HG02970 (cell line): ENCODE measurements around the gene SOX13.

Experiments used
- ATAC-seq: cut with Tn5 transposase; IDR thresholded peaks from one replicate; pipeline ENCODE4 v1.9.1; 2021; ENCODE audit warnings: mild to moderate bottlenecking, moderate library complexity, moderate number of reproducible peaks; ENCODE audit not compliant: unreplicated experiment, low FRiP score

The SOX13 gene

DNA sequence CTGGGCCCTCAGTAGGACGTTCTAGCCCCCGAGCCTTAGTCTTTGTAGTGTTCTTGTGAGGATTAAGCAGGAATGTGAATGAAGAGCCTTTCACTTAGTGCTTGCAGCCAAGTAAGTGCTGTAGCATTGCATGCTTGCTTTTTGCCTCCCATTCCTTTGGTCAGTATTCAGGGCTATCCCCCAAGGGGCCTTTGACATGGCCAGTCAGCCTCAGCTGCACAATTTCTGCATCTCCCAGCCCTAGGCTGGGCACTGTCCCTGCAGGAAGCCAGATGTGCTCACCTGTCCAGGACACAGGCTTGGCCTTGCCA, 30.5 kb downstream of the SOX13 start:
- no peak for ATAC-seq

GRCh38 chr1:204104331-204105130, 31.6 kb downstream of the SOX13 start:
- no peak for ATAC-seq

GRCh38 chr1:204105131-204105515, 32.2 kb downstream of the SOX13 start:
- no peak for ATAC-seq

DNA sequence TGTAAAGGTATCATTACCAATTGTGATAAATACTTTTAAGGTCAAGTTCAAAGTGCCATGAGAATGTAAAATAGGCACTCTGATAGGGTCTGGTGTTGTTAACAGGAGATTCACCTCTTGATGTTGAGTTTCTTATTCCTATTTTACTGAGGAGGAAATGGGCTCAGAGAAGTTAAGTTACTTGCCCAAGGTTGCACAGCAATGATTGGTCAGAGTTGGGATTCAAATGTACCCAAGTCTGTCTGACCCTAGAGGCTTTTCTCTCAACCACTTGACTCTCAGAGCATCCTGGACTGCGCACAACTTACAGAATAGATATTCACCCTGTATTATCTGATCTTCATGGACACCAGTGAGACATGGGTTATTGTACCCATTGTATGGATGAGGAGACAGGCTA, 33.9 kb downstream of the SOX13 start:
- no peak for ATAC-seq

- no peak for ATAC-seq
Measured at GRCh38 chr1:204107892-204108291, 35.0 kb downstream of the SOX13 start.

GRCh38 chr1:204108312-204109141, 35.6 kb downstream of the SOX13 start:
- ATAC-seq = no peak

GRCh38 chr1:204110894-204111633, 38.1 kb downstream of the SOX13 start:
- no peak for ATAC-seq

GRCh38 chr1:204112876-204113730, 40.2 kb downstream of the SOX13 start:
- ATAC-seq = no peak

- ATAC-seq = no peak
Measured at GRCh38 chr1:204113896-204114295, 41.0 kb downstream of the SOX13 start.

DNA sequence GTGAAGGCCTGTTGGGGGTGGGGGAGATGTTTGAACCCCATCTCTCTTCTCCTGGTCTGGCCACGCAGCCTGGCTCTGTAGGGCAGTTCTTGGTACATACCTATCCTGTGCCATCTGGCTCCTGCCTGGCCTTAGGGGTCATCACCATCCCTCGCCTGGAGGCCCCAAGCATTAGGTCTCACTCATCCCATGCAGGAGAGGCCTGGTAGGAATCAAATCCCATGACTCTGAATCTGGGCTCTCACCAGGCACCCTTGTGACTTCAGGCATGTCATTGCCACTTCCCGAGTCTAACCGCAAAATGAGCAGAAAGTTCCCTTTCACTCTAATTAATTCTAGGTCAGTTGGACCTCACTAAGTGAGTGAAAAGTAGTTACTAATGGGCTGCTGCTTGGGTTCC, 41.7 kb downstream of the SOX13 start:
- ATAC-seq = no peak

- ATAC-seq = no peak
Measured at GRCh38 chr1:204115116-204115515, 42.2 kb downstream of the SOX13 start.

GRCh38 chr1:204116539-204116938, 43.6 kb downstream of the SOX13 start:
- no peak for ATAC-seq

DNA sequence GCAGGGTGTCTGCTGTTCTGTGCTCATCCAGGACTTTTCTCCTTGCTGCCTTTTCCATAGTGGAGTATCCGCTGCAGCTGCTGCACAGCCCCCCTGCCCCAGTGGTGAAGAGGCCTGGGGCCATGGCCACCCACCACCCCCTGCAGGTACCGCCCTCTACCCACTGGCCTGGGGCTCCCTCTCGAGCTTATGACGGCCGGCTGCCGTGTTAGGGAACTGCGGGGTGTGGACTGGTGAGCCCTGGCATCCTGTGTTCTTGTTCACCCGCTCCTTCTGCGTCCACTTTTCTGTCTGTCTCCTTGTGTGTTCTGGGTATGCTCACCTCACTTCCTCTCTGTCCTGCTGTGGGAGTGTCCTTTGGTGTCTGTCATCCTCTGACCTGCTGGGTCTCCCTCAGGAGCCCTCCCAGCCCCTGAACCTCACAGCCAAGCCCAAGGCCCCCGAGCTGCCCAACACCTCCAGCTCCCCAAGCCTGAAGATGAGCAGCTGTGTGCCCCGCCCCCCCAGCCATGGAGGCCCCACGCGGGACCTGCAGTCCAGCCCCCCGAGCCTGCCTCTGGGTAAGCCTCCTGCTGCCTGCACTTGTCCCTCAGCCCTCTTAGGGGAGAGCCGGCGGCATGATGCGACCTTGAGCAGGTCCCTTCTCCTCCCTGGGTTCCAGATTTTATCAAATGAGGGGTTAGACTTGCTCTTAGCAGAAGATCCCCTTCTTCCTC, 49.1 kb downstream of the SOX13 start:
- no peak for ATAC-seq

DNA sequence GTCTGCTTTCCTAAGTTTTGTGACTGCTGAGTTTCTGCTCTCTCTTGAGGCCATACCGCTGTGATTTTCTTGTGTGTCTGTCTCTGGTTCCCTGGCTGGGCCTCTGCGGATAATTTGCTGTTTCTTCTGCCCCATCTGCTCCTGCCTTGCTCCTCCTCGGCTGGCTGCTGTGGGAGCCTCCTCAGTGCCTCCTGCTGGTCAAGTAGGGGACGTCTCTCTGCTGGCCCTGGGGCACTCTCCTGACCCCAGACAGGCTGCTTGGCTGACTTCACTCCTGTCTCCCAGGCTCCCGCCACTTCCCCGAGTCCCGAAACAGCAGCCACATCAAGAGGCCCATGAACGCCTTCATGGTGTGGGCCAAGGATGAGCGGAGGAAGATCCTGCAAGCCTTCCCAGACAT, 50.5 kb downstream of the SOX13 start:
- no peak for ATAC-seq

DNA sequence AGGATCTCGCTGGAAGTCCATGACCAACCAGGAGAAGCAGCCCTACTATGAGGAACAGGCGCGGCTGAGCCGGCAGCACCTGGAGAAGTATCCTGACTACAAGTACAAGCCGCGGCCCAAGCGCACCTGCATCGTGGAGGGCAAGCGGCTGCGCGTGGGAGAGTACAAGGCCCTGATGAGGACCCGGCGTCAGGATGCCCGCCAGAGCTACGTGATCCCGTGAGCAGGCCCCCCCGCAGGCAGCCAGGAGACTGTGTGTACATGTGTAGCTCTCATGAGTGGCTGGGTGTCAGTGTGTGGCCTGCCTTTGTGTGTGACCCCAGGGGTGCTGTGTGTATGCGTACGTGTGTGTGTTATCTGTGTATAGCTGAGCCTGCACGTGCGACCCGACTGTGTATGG, 51.7 kb downstream of the SOX13 start:
- ATAC-seq = no peak

- ATAC-seq = no peak
Measured at GRCh38 chr1:204125759-204126351, 52.9 kb downstream of the SOX13 start.

GRCh38 chr1:204126386-204126785, 53.5 kb downstream of the SOX13 start:
- ATAC-seq = no peak

DNA sequence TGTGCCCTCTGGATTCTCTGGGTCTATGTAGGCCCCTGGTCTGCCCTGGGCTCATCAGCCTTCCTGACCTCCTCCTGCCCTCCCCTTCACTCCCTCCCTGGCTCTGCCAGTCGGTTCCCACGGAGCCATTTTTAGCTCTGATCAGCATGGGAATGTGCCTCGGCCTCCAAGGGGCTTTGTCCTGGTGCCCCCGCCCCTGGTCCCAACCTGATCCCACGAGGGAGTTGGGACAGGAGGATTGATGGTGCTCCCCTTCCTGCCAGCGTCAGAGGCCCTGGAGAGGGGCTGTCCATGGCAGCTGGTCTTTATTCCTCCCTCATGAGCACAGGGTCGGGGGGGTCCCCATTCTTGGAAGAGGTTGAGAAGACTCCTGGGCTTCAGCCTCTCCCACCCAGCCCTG, 54.0 kb downstream of the SOX13 start:
- ATAC-seq = no peak

DNA sequence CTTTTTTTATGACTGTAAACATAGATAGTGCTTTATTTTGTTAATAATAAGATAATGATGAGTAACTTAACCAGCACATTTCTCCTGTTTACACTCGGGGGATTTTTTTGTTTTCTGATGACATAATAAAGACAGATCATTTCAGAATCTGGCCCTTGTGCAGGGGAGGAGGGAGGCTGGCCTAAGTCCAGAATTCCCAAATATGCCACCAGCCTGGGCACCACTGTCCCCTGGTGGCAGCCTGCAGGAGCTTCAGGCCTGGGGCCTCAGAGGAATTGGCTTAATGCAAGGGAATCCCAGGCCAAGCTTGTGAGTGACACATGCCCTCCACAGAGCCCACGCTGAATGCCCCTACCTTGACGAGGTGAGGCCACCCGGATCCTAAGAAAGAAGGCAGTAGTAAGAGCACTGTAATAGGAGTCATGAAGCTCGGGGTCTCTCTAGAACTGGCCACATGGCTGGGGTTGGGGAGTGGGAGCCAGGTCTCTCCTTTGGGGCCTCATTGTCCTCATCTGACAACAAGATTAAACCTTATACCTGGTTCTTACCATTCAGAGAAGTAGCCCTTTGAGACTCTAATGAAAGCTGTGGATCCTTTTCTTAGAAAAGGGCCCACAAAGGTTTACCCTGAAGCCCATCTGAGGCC, 54.8 kb downstream of the SOX13 start:
- ATAC-seq = no peak
